NCI-H748 (cell line): Measurements from ENCODE around the gene NAV2.

Experiments used
- DNase-seq: peaks from one replicate; lab custom pipeline; 2025; ENCODE audit not compliant: unreplicated experiment; lab: John Stamatoyannopoulos, UW

The NAV2 gene

DNA sequence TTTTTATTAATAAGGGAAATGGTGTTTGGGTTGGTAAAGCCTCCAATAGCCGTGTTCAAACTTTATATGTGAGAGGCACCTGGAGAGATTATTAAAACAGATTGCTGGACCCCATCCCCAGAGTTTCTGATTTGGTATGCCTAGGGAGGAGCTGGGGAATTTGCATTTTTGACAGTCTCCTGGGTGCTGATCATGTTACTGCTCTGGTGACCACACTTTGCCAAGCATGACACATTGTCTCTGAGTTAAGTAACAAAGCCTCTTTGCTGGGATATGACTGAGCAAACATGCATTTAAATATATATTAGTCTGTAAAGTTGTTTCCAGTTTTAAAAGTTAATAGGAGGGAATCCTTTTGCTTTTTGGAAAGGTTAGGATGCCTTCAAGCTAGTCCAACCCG, 140.4 kb downstream of the NAV2 start:
- no peak for DNase-seq

DNA sequence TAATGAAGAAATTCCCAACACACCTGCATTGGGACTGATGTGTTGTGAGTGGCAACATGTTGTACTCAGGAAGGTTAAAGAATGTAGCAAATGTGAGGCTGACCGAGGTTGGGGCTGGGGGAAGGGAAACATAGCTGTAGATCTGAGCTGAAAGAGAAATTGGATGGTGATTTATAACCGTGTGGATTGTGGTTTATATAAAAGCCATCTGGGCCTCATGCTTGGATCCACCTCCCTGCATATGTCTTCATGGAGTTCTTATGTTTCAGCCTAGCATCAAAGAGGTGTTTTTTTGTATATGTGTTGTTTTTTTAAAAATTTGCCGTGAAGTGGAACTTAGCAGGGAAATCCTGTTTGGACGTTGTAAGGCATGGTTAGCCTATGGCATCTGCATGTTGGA, 141.3 kb downstream of the NAV2 start:
- no peak for DNase-seq

DNA sequence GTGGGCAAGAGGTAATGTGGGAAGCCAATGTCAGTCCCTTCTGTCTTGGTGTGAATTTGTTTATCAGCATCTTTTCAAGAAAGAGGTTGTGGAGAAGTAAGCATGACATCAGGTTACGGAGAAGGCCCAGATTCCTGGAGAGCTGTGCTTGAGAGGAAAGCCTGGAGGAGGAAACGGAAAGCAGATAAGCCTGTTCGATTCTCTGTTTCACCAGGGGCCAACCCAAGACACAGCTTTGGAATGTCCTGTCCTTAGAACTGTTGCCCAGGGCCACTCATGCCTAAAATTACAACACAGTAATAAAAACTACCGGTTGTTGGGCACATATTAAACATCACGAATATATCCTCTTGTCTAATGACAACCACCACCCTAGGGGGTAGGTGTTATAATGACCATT, 148.5 kb downstream of the NAV2 start:
- no peak for DNase-seq

DNA sequence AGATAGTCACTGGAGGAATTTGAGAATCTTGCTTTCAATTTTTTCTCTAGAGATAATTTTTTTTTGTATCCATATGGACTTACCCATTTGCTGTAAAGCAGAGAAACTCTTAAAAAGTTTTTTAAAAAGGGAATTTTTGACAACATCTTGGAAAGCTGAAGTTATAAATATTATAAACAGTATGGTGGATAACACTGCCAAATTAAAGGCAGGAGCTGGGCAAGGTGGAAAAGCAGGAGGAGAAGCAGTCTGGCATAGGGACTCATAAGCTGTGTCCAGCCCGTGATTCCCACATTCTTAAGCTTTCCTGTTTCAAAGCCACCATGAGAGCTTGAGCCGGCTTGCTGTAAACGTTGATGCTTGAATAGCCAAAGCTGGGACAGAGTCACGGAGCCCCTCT, 149.5 kb downstream of the NAV2 start:
- no peak for DNase-seq

DNA sequence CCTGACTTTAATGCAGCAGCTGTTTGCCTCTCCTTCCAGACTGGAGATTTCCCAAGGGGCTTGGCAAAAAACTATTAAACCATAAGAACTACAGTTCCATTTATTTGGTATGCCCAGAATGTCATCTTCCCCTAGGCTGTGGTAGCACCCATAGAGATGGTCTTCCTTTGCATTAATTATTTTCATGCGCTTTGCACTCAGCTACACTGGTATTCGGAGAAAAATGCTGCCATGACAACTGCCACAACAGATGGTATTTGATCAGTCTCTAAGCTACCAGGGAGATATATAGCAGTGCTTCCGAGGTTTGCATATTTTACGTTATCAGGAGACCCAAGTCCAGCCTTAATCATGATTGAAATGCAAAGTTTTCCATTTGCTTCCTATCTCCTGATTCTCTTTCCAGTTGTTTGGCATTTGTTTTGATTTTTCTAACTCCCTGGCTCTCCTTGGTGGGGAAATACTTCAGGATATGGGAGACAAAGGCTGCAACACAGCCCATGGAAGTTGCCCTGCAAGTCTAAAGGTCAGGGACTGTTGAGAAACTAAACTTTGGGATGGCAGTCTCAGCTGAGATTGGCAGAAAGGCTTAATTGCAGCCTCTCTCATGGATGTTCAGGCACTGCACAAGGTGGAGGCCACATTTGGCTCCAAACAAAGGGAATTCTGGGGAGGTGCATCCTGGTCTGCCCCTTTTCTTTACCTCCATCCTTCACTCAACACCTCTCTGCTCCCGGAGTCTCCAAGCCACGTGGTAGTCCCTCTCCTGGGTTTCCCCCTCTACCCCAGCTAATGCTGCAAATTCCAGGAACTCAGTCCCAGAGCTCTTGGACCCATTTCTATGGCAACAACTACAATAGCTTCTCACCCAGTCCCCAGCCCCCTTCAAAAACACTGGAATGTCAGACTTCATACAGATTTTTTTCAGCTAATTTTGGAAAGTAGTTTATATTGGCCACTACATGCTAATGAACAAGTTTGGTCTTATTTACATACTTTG, 151.8 kb downstream of the NAV2 start:
- DNase-seq: peak; percentile 66

DNA sequence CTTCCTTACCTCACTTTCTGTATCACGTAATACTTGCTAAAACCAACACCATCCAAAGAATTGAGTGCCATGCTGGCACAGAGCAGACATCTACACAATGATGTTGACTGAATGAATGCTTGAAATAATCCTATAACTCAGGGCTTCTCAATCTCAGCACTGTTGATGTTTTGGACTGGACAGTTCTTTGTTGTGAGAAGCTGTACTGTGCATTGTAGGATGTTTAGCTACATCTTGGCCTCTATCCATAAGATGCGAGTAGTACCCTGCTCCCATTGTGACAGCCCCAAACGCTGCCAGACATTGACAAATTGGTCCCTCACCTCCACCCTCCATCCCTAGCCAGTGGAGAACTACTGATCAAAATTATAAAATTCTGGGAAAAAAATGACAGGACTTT, 153.4 kb downstream of the NAV2 start:
- DNase-seq: no peak

DNA sequence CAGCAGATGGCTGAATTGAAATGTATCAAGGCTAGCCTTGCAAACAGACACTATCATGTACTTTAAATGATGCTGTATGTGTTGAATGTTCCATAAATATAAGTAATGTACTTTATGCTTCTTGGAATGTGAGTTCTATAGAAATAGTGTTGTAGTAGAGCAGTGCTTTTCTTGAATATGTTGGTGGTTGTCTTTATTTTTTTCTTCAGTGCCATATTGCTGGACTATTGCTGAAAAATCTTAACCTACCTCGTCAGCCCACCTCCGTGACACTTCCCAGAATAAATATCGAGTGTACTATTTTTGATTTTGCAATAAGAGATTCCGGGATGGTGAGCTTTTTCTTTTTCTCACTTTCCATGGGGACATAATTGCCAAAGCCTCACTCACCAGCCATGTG, 153.9 kb downstream of the NAV2 start:
- DNase-seq: no peak

DNA sequence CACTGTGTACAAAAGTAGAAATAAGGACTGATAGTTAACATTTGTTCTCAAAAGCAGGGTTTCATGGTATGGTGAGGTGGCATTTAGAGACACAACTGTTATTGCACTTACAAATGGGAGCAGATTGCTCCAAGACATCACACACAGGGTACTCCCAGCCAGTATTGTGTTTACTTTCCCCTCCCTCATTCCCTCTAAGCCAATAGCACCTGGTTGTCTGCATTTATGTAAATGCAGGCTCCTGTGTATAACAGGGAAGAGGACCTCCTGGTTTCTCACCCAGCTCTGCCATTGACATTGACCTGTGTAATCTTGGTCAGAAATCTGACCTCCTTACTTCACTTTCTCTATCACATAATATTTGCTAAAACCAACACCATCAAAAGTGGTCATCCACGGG, 154.4 kb downstream of the NAV2 start:
- peak; percentile 48 for DNase-seq

DNA sequence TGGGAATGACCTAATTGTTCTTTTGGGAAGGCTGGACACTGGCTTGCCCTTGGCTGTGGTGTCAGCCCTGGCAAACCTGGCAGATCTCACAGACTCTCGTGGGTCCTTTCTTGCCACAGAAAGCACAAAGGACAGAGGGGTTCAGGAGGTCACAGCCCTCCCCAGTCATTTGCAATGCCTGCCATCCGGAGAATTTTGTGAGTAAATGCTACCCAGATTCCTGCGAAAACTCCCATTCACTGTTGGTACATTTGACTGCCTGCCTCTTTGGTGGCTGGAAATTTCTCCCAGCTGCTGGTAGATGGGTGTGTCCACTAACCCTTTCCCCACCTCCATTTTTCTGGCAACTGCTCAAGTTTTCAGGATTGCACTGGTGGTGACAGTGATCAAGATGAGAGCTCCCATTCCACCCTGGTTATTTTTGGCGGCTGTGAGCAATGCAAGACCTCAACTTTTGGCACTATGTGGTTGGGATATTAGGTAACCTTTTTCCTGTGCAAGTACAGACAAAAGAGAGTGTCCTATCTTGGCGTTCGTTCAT, 155.7 kb downstream of the NAV2 start:
- peak; percentile 62 for DNase-seq

DNA sequence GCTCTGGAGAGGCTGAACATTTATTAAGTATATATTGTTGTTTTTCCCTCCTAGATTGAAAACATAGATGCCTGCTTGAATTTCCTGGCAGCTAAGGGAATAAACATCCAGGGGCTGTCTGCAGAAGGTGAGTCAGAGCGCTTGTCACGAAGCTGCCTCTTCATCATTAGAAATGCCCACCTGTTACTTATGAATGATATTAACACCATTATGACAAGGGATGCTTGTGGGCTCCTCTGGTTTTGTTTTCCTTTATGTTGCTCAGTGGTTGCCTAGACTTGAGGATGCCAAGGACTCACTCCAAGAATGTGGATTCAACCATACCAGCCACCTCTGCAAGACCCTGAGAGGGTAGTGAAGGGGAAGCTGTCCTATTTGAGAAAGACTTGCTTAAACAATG, 156.2 kb downstream of the NAV2 start:
- no peak for DNase-seq

DNA sequence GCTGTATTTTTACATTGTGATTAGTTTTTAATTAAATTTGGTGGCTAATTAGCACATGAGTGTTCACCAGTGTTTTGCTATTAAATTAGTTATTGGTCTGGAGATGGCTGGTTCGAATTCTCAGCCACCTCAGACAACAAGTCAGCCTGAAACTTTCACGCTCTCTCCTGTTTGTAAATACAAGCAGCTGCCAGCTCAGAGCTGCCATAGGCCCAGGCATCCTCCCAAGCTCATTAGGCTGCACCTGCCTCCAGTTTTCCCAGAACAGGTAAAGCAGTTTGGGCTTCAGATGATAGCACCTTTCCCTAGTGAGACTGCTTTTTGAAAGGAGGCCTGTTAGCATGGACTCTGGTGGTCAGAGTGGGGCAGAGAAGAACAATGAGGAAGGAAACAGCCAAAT, 156.8 kb downstream of the NAV2 start:
- DNase-seq: peak; percentile 66

DNA sequence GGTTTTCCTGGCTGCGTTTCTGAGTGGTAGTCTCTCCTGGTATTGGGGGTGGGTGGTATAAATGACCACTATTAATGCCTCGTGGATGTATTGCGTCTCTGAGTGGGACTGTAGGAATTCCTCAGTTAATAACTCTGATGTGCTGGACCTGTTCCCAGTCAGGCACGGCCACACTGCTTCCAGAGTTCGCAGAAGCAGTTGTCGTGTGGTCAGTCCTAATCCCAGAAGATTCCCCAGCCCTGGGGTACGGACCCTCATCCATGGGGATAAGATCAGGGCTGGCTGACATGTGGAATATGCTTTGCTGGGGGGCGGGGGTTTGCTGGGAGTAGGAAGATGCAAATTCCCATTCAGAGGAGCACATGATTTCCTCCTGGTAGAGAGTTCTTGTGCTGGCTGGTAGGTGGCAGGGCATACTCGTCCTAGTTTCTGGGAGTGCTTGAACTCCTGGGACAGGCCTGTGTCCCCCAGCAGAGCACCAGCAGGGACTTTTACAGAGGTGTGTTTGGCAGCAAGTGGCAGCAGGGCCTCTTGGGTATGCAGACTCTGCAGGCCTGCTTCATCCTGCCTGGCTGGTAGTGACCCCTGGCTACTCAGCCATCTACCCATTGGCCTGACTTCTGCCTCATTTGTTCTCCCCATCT, 157.4 kb downstream of the NAV2 start:
- DNase-seq: no peak

DNA sequence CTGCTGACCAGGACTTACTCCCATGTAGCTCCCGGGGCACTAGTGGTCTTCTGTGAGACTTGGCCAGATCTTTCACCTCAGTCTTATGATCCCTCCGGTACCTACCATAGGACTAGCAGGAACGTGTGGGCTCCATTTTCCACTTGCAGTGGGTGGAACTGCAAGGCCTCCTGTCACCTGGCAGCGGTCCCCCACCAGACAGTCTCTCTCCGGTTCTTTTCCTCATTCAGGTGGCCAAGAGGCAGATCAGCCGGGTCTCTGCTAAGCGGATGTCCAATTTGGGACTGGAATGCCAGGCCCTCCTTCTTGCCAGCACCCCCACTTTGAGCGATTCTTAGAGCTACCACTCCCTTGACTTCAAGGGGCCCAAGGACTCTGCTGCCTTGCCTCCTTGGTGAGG, 158.9 kb downstream of the NAV2 start:
- DNase-seq: no peak

DNA sequence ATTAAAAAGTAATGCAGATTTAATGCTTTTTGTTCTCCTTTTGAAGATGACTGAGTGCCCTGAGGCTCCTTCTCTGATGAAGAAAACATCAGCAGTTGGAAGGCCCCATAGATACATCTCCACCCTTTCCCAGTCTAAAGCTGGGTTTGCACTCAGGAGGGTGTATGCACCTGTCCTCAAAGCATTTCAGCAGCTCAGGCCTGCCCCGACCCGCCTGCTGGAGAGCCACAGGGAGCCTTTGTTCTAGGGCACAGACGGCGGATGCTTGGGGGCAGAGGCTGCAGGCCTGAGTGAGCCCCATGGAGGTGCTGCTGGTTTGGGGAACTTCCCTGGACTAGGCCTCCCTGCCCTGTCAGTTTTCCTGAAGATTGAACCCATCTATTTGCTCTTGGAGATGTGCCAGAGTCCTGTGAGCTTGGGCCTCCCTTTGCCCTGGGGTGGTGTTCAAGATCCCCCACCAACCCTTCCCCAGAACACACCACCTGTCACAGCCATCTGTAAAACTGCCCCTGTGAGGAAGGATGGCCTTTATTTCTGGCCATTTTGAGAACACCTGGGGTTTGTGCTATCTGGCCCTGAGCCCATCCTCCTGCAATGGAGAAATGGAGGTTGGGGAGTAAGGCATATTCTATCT, 160.0 kb downstream of the NAV2 start:
- DNase-seq: peak; percentile 74

DNA sequence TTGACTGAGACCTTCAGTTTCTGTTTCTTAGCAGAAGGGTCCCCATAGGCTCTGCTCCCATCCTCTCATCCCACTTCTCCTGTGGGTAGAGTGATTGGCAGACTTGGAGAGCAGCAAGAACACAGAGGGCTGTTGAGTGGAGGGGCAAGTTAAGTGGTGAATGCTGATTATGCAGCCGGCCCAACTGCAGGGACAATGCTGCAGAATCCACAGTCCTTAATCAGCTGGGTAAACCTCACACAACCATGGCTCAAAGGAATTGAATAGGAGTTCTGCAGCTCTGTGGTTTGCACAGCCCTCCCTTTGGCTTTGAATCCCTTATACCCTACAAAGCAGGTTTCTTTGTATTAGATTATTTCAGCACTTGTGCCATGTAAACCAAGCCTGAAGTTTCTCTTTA, 161.1 kb downstream of the NAV2 start:
- no peak for DNase-seq

DNA sequence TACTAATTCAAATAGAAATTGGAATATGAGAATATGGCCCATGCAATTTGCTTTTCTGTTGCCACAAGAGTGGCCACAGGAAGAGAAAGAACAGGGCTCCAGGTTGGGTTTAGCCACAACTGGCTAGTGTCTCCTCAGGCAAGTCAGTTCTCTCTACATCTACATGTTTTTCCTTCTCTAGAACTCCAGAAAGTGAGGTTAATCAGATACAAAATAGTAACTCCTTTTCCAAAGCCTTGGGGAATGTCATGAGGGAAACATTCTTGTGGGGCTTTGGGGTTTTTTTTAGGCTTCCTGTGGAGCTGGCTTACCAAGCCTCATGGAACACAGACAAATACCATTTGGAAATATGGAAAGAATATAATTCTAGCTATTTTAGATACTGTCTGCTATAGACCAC, 161.6 kb downstream of the NAV2 start:
- DNase-seq: no peak

DNA sequence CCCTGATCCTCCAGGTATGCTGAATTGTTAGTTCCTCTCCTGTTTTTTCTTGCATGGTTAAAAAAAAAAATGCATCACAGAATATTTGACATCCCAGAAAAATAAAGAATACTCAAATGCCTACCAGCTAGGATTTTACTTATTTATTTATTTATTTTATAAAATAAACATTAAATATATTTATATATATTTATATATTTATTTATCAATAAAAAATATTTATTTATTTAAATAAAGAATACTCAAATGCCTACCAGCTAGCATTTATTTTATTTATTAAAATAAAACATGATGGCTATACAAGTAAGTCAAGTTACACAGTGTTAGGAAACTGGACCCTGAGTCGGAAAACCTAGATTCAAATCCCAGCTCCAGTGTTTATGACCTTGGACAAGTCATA, 164.1 kb downstream of the NAV2 start:
- no peak for DNase-seq

DNA sequence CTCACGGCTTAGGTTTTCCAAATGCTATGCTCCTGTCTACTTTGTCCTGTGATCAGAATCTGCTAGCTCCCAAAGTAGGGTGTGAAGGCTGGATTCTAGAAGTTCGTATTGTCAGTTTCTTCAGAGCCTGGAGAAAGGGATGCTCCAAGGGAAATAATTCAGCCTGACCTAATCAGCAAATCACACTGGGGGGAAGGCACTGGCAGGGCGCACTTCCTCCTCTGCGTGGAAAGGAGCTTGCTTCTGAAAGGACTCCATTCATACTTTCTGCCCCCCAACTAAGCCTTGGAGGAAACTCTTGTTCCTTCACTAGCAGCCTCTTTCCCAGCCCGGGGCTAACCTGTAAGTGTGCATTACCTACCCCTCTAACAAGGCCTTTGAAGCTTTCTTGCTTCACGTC, 165.9 kb downstream of the NAV2 start:
- DNase-seq: no peak

DNA sequence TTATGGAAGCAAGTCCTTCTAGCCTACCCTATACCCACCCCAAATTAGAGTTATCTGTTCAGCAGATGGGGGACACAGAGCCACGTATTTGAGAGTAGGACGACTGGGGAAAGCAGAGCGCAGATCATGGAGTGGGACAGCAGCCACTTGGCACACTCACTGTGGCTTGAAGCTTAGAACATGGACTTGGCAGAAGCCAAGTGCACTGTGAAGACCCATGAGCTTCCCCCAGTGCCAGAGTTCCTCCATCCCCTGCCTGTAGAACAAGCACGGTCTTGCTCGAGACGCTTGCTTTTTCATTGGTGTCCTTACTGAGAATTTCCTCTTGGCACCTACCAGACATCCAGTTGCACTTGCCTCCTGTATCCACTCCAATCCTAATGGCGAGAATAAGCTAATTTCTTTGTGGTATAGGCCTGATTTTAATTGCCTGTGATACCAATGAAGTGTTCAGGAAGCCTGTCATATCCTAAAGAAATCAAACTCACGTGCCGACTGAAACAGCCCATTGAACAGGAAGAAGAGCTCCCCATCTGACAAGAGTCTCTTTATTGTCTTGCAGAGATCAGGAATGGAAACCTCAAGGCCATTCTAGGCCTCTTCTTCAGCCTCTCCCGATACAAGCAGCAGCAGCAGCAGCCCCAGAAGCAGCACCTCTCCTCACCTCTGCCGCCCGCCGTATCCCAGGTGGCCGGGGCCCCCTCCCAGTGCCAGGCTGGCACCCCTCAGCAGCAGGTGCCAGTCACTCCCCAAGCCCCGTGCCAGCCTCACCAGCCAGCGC, 166.9 kb downstream of the NAV2 start:
- no peak for DNase-seq

DNA sequence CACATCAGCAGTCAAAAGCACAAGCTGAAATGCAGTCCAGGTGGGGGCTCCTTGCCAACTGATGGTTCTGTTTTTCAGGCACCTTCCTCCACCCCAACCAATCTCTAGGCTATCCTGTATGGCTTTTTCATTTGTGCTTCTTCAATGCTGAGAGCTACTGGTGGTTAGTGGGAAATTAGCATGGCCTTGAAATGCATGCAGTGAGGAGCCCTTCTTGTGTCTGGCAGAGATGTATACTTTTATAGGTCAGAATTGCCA, 167.4 kb downstream of the NAV2 start:
- no peak for DNase-seq

DNA sequence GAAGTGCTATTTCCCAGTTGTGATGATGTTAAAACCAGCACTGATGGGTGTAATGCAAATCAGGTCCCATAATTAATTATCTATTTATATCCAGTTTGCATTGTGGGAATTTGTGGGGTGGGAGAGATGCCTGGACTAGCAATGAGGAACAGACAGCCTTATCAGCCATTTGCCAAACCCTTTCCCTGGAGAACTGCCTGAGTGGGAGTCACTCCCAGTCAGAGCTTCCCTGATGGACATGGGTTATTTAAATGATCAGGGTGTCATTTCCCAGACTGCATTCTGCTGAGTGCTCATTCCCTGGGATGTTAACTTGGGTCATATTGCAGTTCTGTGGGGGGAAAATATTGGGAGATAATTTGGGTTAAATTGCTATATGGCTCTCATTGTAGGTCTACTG, 168.5 kb downstream of the NAV2 start:
- DNase-seq: no peak
